HepG2 (cell line): ENCODE data around the gene SURF6.

ENCODE experiments used
- ETV6 ChIP-seq: sonication (generic); formaldehyde crosslinking; conservative IDR thresholded peaks from 2 replicates; pipeline ENCODE4 v1.4.0; 2020; ENCODE audit warnings: missing genetic modification reagents
- FLYWCH1 ChIP-seq: sonication (generic); formaldehyde crosslinking; IDR thresholded peaks from 2 replicates; pipeline ENCODE4 v1.8.1; 2023; ENCODE audit warnings: mild to moderate bottlenecking, missing genetic modification reagents
- HCFC1 ChIP-seq: fragments of 150-350 bp; IDR thresholded peaks from 2 replicates; pipeline ENCODE4 v1.6.1; 2014; ENCODE audit warnings: low read depth, low read length
- KAT7 ChIP-seq: IDR thresholded peaks from 2 replicates; pipeline ENCODE4 v1.6.1; 2018; ENCODE audit warnings: borderline replicate concordance, missing compliant biosample characterization
- NR2C2 ChIP-seq: sonication (generic); formaldehyde crosslinking; IDR thresholded peaks from 2 replicates; pipeline ENCODE4 v1.4.0; 2020; ENCODE audit warnings: missing genetic modification reagents, mild to moderate bottlenecking, moderate library complexity, borderline replicate concordance
- SOX13 ChIP-seq, 3 experiments: fragments of 450-650 bp in 1 of 3; sonication (generic) in 1 of 3; formaldehyde crosslinking in 1 of 3; IDR thresholded peaks in 2 of 3; conservative IDR thresholded peaks in 1 of 3; 2 replicates each; pipeline versions ENCODE4 v1.5.0 to v1.6.1; 2016 to 2020; ENCODE audit warnings: antibody characterized with exemption in 1 of 3, mild to moderate bottlenecking in 1 of 3, missing compliant biosample characterization in 1 of 3, missing genetic modification reagents in 1 of 3, moderate library complexity in 1 of 3
- TP53 ChIP-seq: sonication (generic); formaldehyde crosslinking; conservative IDR thresholded peaks from 2 replicates; pipeline ENCODE4 v1.4.0; 2020; ENCODE audit warnings: missing genetic modification reagents
- ZNF101 ChIP-seq: sonication (generic); formaldehyde crosslinking; IDR thresholded peaks from 2 replicates; pipeline ENCODE4 v1.4.0; 2020; ENCODE audit warnings: mild to moderate bottlenecking, low read depth, missing genetic modification reagents, borderline replicate concordance
- ZNF274 ChIP-seq: sonication (generic); formaldehyde crosslinking; IDR thresholded peaks from 2 replicates; pipeline ENCODE4 v1.5.1; 2020; ENCODE audit warnings: mild to moderate bottlenecking, missing genetic modification reagents
- ZNF687 ChIP-seq: sonication (generic); formaldehyde crosslinking; IDR thresholded peaks from 2 replicates; pipeline ENCODE4 v1.5.1; 2020; ENCODE audit warnings: mild to moderate bottlenecking, missing genetic modification reagents, moderate library complexity
- ZNF773 ChIP-seq: sonication (generic); formaldehyde crosslinking; IDR thresholded peaks from 2 replicates; pipeline ENCODE4 v1.4.0; 2020; ENCODE audit warnings: missing genetic modification reagents, borderline replicate concordance

- TF ChIP-seq HCFC1, result no peak
- no peak for TF ChIP-seq ZNF773 (CRISPR knock-in tag)
- TF ChIP-seq FLYWCH1, result no peak
- TF ChIP-seq NR2C2 (CRISPR knock-in tag), result no peak
- TF ChIP-seq TP53, result no peak
- no peak for TF ChIP-seq ZNF101
- no peak for TF ChIP-seq KAT7 (CRISPR knock-in tag)
- no peak for TF ChIP-seq ETV6 (CRISPR knock-in tag)
- no peak for TF ChIP-seq SOX13 (IDR thresholded peaks at IDR 0.05)
- no peak for TF ChIP-seq SOX13 (CRISPR knock-in tag; conservative IDR thresholded peaks at IDR 0.05 in 1 of 2, IDR thresholded peaks at IDR 0.05 in 1 of 2)
- no peak for TF ChIP-seq ZNF687 (CRISPR knock-in tag)
- TF ChIP-seq ZNF274 (CRISPR knock-in tag), result no peak
Observed at GRCh38 chr9:133351526-133351907, 15.5 kb upstream of the SURF6 start.
